Heart left ventricle (tissue), 16 donors: ENCODE measurements around the gene RSPH1. TPM values are rescaled to one million over a fixed set of nuclear protein-coding genes. Genes with fewer than 3 reads are reported as not detected.

Experiments used
- ATAC-seq, 4 donors: fragments of 200-7000 bp; cut with Tn5 transposase; one replicate each; pipeline ENCODE4 v1.9.1; 2020 to 2022; ENCODE audit warnings: moderate library complexity in 4 of 4, mild to moderate bottlenecking in 3 of 4, moderate number of reproducible peaks in 1 of 4
- DNase-seq, 5 donors: peaks; one replicate each; pipeline ENCODE4 v3.0.0-alpha.2; 2020
- H3K27ac ChIP-seq, 12 donors: fragments of 200-600 bp; sonication (generic) in 4 of 12; one replicate each; pipeline versions ENCODE4 v1.5.0 to v1.8.0; 2016 to 2022; ENCODE audit warnings: mild to moderate bottlenecking in 2 of 12
- H3K27me3 ChIP-seq, 9 donors: fragments of 200-600 bp; sonication (generic) in 2 of 9; one replicate each; pipeline versions ENCODE4 v1.5.1 to v1.8.0; 2016 to 2022; ENCODE audit warnings: mild to moderate bottlenecking in 3 of 9
- H3K36me3 ChIP-seq, 9 donors: fragments of 200-600 bp; sonication (generic) in 2 of 9; one replicate each; pipeline versions ENCODE4 v1.5.0 to v1.8.0; 2018 to 2022; ENCODE audit warnings: mild to moderate bottlenecking in 2 of 9
- H3K4me1 ChIP-seq, 12 donors: fragments of 200-600 bp; sonication (generic) in 4 of 12; one replicate each; pipeline versions ENCODE4 v1.5.0 to v1.8.0; 2016 to 2022; ENCODE audit warnings: mild to moderate bottlenecking in 3 of 12
- H3K4me3 ChIP-seq, 12 donors: fragments of 200-600 bp; sonication (generic) in 4 of 12; one replicate each; pipeline versions ENCODE4 v1.5.0 to v1.8.0; 2017 to 2022; ENCODE audit warnings: mild to moderate bottlenecking in 9 of 12, moderate library complexity in 4 of 12
- H3K9me3 ChIP-seq, 12 donors: fragments of 200-600 bp; sonication (generic) in 4 of 12; one replicate each; pipeline versions ENCODE4 v1.5.0 to v1.8.0; 2016 to 2022; ENCODE audit warnings: mild to moderate bottlenecking in 1 of 12
- CTCF ChIP-seq, 12 donors: fragments of 200-600 bp; sonication (generic) in 4 of 12; IDR thresholded peaks; one replicate each; pipeline versions ENCODE4 v1.5.0 to v1.8.0; 2018 to 2022; ENCODE audit warnings: antibody characterized with exemption in 12 of 12, mild to moderate bottlenecking in 5 of 12
- POLR2A ChIP-seq, 2 donors: fragments of 450-650 bp; IDR thresholded peaks; one replicate each; pipeline ENCODE4 v1.6.1; 2017; ENCODE audit warnings: antibody characterized with exemption in 2 of 2, mild to moderate bottlenecking in 2 of 2, moderate library complexity in 2 of 2
- WGBS, 4 donors: extraction: QIAGEN DNeasy Blood & Tissue Kit in 2 of 4; methylation state at CpG; one replicate each; pipeline versions ENCODE4 v1.1.5 to v1.1.7; 2013 to 2018; 5-methylcytosine and 5-hydroxymethylcytosine counted together
- intact Hi-C, 10 donors: fragments of 100-400 bp; cut with DNase I; formaldehyde crosslinking; loops; one replicate each; pipeline versions ENCODE4 v1.11.1 to v1.14.2; 2022
- polyA plus RNA-seq, 2 donors: library from polyadenylated mRNA; stranded (reverse); fragments of 200-250 nt; gene quantifications; one replicate each; pipeline ENCODE4 v1.2.3, GENCODE V29; 2013
- total RNA-seq, 9 donors: library from RNA; depleted of rRNA in 2 of 9; stranded (reverse); fragments of >200 nt in 2 of 9; fragmentation: NEBNext Ultra II Directional in 3 of 9; extraction: Animal tissue kit (Norgen Biotek cat#: 25700) in 3 of 9; gene quantifications; one replicate each; pipeline versions ENCODE4 v1.1.0 to v1.2.4, GENCODE V29; 2016 to 2023
- donor health status: ischemic (EF 13 %, LVEDD 7.1; RV severe dilation, severe dysfunction).
- donor health status: healthy with polysubstance abuse.
- donor health status: DM: no; HTN: yes; CAD: no.
- donor health status: DM: no; HTN: no; CAD: no.
- donor health status: ischemic (EF 25% LVEDD 6.9; RV normal size, moderate dysfunction).
- donor health status: ischemic (EF 25% LVEDD 5.7; RV mildly dilated, moderate dysfunction).
- donor health status: healthy.
- donor health status: DM: yes; HTN: yes; CAD: no.
- donor health status: ischemic (EF 35%, LVEDD 5.7; RV mildly dilated, moderate dysfunction).
- donor health status: nonischemic (EF 11% LVEDD 7.7; RV severe dilation, severe dysfunction).
- donor health status: DM: yes; HTN: yes; CAD: no.
- donor health status: PGD.
- donor health status: ischemic (EF 29% LVEDD 5.4; RV normal size, mild dysfunction).
- donor health status: nonischemic (EF 23%, LVEDD 6.1; RV moderate dilation, normal function).

Gene RSPH1
- total and polyA plus RNA-seq, 11 donors, result 0.11 to 0.18 TPM; not detected in 9

DNA sequence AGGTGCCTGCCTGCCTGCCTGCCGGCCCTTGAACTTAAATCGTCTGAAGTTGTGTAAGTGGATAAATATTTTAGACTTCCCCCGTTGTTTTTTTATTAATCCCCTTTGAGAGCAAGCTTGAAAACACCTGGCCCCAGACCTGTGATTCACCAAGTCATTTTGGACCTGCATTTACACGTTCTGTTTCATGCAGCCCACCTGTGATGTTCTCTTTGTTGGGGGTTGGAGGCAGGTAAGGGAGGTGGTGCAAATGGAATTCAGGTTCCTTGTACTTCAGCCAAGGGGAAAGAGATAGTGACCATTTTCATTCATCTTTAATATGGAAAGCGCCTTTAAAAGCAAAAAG lies 18.8 kb upstream of the RSPH1 start:
- DNase-seq, result no peak
- ATAC-seq, result no peak
- no peak for TF ChIP-seq POLR2A (IDR thresholded peaks at IDR 0.05)
- TF ChIP-seq CTCF (IDR thresholded peaks at IDR 0.05), result no peak
- Histone ChIP-seq H3K27ac (peak overlapping the region in 8 of 12 donors; percentile 50 to 85 (median 72)), H3K4me3 (peak overlapping the region; percentile 65 to 90 (median 81)), H3K36me3 (peaks cover 0 to 19% (median 17%) of the 10 kb centered on the region in 9 donors), H3K27me3 (no peaks in the 10 kb centered on the region), H3K4me1 (peaks cover 0 to 23% (median 13%) of the 10 kb centered on the region in 12 donors), H3K9me3 (no peaks in the 10 kb centered on the region)
- intact Hi-C loops, result no loop called here
- WGBS, 4 donors, result 28 to 37% (median 33%) methylated on average over 5 of the region's 5 CpGs

DNA sequence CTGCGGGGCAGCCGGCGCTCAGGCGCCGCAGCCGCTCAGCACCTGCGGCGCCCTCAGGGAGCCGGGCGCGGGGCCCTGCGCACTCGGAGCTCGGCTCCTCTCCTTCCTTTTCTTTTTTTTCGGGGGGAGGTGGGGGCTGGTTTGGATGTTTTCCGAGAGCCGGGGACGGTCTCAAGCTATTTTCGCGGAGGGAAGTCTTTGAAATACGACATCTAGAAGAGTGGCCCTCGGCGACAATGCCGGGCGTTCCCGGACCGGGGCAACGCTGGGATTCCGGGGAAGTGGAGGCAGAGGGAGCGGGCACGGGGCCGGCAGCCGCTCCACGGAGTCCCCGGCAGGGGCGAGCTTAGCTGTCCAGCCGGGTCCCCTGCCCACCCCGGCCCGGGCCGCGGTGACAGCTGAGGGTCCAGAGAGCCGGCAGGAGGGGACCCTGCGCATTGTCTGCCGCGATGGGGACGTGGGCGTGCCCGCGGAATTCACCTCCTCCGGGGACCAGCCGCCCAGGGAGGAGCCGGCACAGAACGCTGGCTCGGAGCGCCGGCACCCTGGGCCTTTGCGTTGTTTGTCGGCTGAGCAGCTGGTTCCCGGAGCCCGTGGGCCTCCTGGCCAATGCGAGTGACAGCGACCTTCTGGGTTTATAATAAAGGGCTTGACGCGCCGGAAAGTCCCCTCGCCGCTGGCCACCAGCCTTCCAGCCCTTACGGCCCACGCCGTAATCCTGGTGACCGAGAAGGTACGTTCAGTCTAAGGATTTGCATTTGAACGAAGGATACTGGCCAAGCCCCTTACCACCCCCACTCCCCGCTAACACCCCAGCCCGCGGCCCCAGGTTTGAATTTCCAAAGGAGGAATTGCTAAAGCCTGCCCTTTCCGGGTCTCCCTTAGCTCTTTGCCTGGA lies 18.2 kb upstream of the RSPH1 start:
- DNase-seq, result peak; percentile 48 to 82 (median 63)
- Histone ChIP-seq H3K4me1 (peaks cover 0 to 23% (median 13%) of the 10 kb centered on the region in 12 donors), H3K36me3 (peaks cover 0 to 13% (median 11%) of the 10 kb centered on the region in 9 donors), H3K9me3 (no peaks in the 10 kb centered on the region), H3K27me3 (no peaks in the 10 kb centered on the region), H3K27ac (peak overlapping the region in 11 of 12 donors; percentile 50 to 85 (median 71)), H3K4me3 (peak overlapping the region; percentile 65 to 90 (median 81))
- 1 to 4% (median 1%) methylated on average over 6 to 77 of the region's 77 CpGs for WGBS, 4 donors
- ATAC-seq, result peak in 3 of 4 donors; percentile 75 to 83 (median 80)
- TF ChIP-seq CTCF (IDR thresholded peaks at IDR 0.05), result no peak
- no peak for TF ChIP-seq POLR2A (IDR thresholded peaks at IDR 0.05)
- intact Hi-C loops, result no loop called here

- 13 to 30% (median 17%) methylated on average over 35 to 88 of the region's 88 CpGs for WGBS, 4 donors
Measured at GRCh38 chr21:42513151-42513984, 17.3 kb upstream of the RSPH1 start, which contains the start of gene SLC37A1. Gene SLC37A1, plus strand, starts transcription at chr21:42513852. Its CDS starts 4,603 bp downstream, at chr21:42518455.

More at GRCh38 chr21:42513151-42513984, 17.3 kb upstream of the RSPH1 start, which contains the start of gene SLC37A1:
- Histone ChIP-seq H3K4me3 (peak within 1 kb of the TSS; percentile 65 to 90 (median 81)), H3K4me1 (peaks cover 0 to 23% (median 13%) of the 10 kb centered on the region in 12 donors), H3K27ac (peak within 1 kb of the TSS in 11 of 12 donors; percentile 50 to 85 (median 71)), H3K36me3 (peaks cover 0 to 4% (median 3%) of the 10 kb centered on the region in 9 donors), H3K9me3 (no peaks in the 10 kb centered on the region), H3K27me3 (no peaks in the 10 kb centered on the region)
- intact Hi-C loops, result no loop called here
- ATAC-seq, result peak in 3 of 4 donors; percentile 31 to 51 (median 47)
- peak in 2 of 5 donors; percentile 30 to 68 for DNase-seq
- peak in 2 of 12 donors; percentile 10 to 16 for TF ChIP-seq CTCF (IDR thresholded peaks at IDR 0.05)
- TF ChIP-seq POLR2A (IDR thresholded peaks at IDR 0.05), result no peak
